Kidney (tissue), 14 donors: Measurements from ENCODE around the gene IGF2BP3. TPM values are rescaled to one million over a fixed set of nuclear protein-coding genes. Genes with fewer than 3 reads are reported as not detected.

Experiments used
- DNase-seq, 5 donors: peaks; one replicate each; pipeline ENCODE4 v3.0.0-alpha.2; 2013 to 2020
- FAIRE-seq: peaks from 2 replicates; lab custom pipeline; 2012; peaks lifted over from hg19 to GRCh38; lab: Jason Lieb, UNC
- H3K27ac ChIP-seq, 2 donors: one replicate each; pipeline ENCODE4 v1.7.0; 2013; ENCODE audit warnings: low read depth in 2 of 2, low read length in 2 of 2, inconsistent platforms in 1 of 2
- H3K27me3 ChIP-seq: one replicate; pipeline ENCODE4 v1.7.1; 2013; ENCODE audit warnings: low read length, inconsistent platforms; ENCODE audit not compliant: control insufficient read depth, insufficient read depth
- H3K36me3 ChIP-seq, 3 donors: one replicate each; pipeline versions ENCODE4 v1.7.0 to v1.7.1; 2013; ENCODE audit warnings: low read length in 3 of 3, control low read depth in 1 of 3, inconsistent platforms in 1 of 3; ENCODE audit not compliant: insufficient read depth in 3 of 3, control insufficient read depth in 2 of 3
- H3K4me1 ChIP-seq, 3 donors: one replicate each; pipeline versions ENCODE4 v1.7.0 to v1.7.1; 2013; ENCODE audit warnings: low read length in 3 of 3, inconsistent platforms in 1 of 3, low read depth in 1 of 3; ENCODE audit not compliant: control insufficient read depth in 2 of 3, insufficient read depth in 2 of 3
- H3K4me3 ChIP-seq, 3 donors: one replicate each; pipeline versions ENCODE4 v1.7.0 to v1.8.1; 2013; ENCODE audit warnings: low read length in 3 of 3, control low read depth in 1 of 3, inconsistent platforms in 1 of 3
- H3K9ac ChIP-seq, 3 donors: one replicate each; pipeline versions ENCODE4 v1.7.0 to v1.7.1; 2013; ENCODE audit warnings: low read length in 3 of 3, control low read depth in 1 of 3, inconsistent platforms in 1 of 3
- H3K9me3 ChIP-seq, 3 donors: one replicate each; pipeline versions ENCODE4 v1.7.0 to v1.7.1; 2013; ENCODE audit warnings: low read length in 3 of 3, control low read depth in 1 of 3, inconsistent platforms in 1 of 3; ENCODE audit not compliant: control insufficient read depth in 2 of 3, insufficient read depth in 1 of 3
- CTCF ChIP-seq: IDR thresholded peaks from 3 replicates; pipeline ENCODE4 v1.5.1; 2012; ENCODE audit warnings: mild to moderate bottlenecking, moderate library complexity, borderline replicate concordance; ENCODE audit not compliant: insufficient read depth; ENCODE audit errors: extremely low read depth
- intact Hi-C: fragments of 100-400 bp; cut with DNase I; formaldehyde crosslinking; loops from one replicate; pipeline ENCODE4 v1.11.1; 2022
- polyA plus RNA-seq: library from polyadenylated mRNA; stranded (reverse); fragments of 350-450 nt; fragmentation: Illumina TruSeq; extraction: RNeasy Lipid Tissue Mini Kit (QIAGEN cat#74804); gene quantifications from one replicate; pipeline ENCODE4 v1.2.3, GENCODE V29; 2014; ENCODE audit warnings: low read depth, low replicate concordance; ENCODE audit not compliant: insufficient read depth
- total RNA-seq: library from RNA; stranded (reverse); fragmentation: NEBNext Ultra II Directional; extraction: Animal tissue kit (Norgen Biotek cat#: 25700); gene quantifications from one replicate; pipeline ENCODE4 v1.2.1, GENCODE V29; 2021
- donor health status: control.
- donor health status: control.
- donor health status: control.
- donor health status: control.
- donor health status: control.
- donor health status: DM: yes; HTN: yes; CAD: no.
- donor health status: Normal renal cell carcinoma (clear cell type).

The IGF2BP3 gene
- total and polyA plus RNA-seq, 2 donors from 2014 or later = 0.85 TPM; not detected in 1

GRCh38 chr7:23346316-23346715, 124.0 kb downstream of the IGF2BP3 start:
- H3K9me3 ChIP-seq = no peaks in the 10 kb centered on the region
- H3K9ac ChIP-seq = no peak overlapping the region
- no peak for FAIRE-seq
- TF ChIP-seq CTCF = no peak
- H3K4me1 ChIP-seq = no peaks in the 10 kb centered on the region
- no peaks in the 10 kb centered on the region for H3K27me3 ChIP-seq
- H3K27ac ChIP-seq = no peak overlapping the region
- no peak overlapping the region for H3K4me3 ChIP-seq
- no peak for DNase-seq
- intact Hi-C loops = no loop called here
- peaks cover 0 to 5% (median 0%) of the 10 kb centered on the region in 3 donors for H3K36me3 ChIP-seq

GRCh38 chr7:23345601-23346000, 124.7 kb downstream of the IGF2BP3 start:
- DNase-seq = no peak
- H3K36me3 ChIP-seq = peaks cover 0 to 5% (median 0%) of the 10 kb centered on the region in 3 donors
- no peak for TF ChIP-seq CTCF
- H3K27me3 ChIP-seq = no peaks in the 10 kb centered on the region
- no peak overlapping the region for H3K27ac ChIP-seq
- intact Hi-C loops = no loop called here
- H3K4me3 ChIP-seq = no peak overlapping the region
- FAIRE-seq = no peak
- H3K9me3 ChIP-seq = no peaks in the 10 kb centered on the region
- H3K4me1 ChIP-seq = no peaks in the 10 kb centered on the region
- H3K9ac ChIP-seq = no peak overlapping the region

- Histone ChIP-seq H3K9me3 (no peaks in the 10 kb centered on the region), H3K36me3 (peaks cover 0 to 5% (median 0%) of the 10 kb centered on the region in 3 donors), H3K9ac (no peak overlapping the region), H3K4me1 (no peaks in the 10 kb centered on the region), H3K4me3 (no peak overlapping the region), H3K27me3 (no peaks in the 10 kb centered on the region), H3K27ac (no peak overlapping the region)
- no peak for DNase-seq
- no peak for FAIRE-seq
- intact Hi-C loops = no loop called here
- no peak for TF ChIP-seq CTCF
Observed at GRCh38 chr7:23343806-23344475, 126.3 kb downstream of the IGF2BP3 start.
